CD4-positive, alpha-beta T cell treated with Interleukin-12 subunit alpha and Interleukin-12 subunit beta, for 1 hour (primary cell): ENCODE measurements around the gene MED31.
A peak's percentile ranks its signal among the peaks of the same experiment; 100 is the strongest.

Experiments used
- DNase-seq: peaks from one replicate; pipeline ENCODE4 v3.0.0-alpha.2; 2020

Gene MED31

GRCh38 chr17:6651919-6652452 is 581 bp upstream of the MED31 start:
- peak; percentile 55 for DNase-seq

- peak; percentile 32 for DNase-seq
These were observed 3.2 kb downstream of the MED31 start for GRCh38 chr17:6648181-6648580.

- DNase-seq, result no peak
These were observed 7.8 kb downstream of the MED31 start for GRCh38 chr17:6643451-6644125.

GRCh38 chr17:6642592-6642991 is 8.8 kb downstream of the MED31 start:
- DNase-seq, result no peak

- DNase-seq, result no peak
These were observed 10.1 kb downstream of the MED31 start for GRCh38 chr17:6641247-6641863.

GRCh38 chr17:6640536-6641246 is 10.7 kb downstream of the MED31 start, which contains the start of the genes KIAA0753 and TXNDC17:
TSS of gene KIAA0753 (minus strand) at chr17:6640711. CDS start at chr17:6635103, 5,608 bp downstream.
TSS of gene TXNDC17 (plus strand) at chr17:6641060. CDS start at chr17:6641083, 23 bp downstream.
- DNase-seq, result peak; percentile 91

GRCh38 chr17:6639586-6640535 is 11.5 kb downstream of the MED31 start:
- DNase-seq, result no peak

- DNase-seq, result no peak
These were observed 12.3 kb downstream of the MED31 start for GRCh38 chr17:6639014-6639585.

- no peak for DNase-seq
These were observed 13.1 kb downstream of the MED31 start for GRCh38 chr17:6638046-6638908.

- DNase-seq, result no peak
These were observed 14.0 kb downstream of the MED31 start for GRCh38 chr17:6637458-6637840.

GRCh38 chr17:6636616-6637457 is 14.6 kb downstream of the MED31 start:
- no peak for DNase-seq

- DNase-seq, result no peak
These were observed 15.3 kb downstream of the MED31 start for GRCh38 chr17:6636105-6636504.

GRCh38 chr17:6633263-6633662 is 18.1 kb downstream of the MED31 start:
- DNase-seq, result no peak

- DNase-seq, result no peak
These were observed 18.9 kb downstream of the MED31 start for GRCh38 chr17:6632530-6632929.

GRCh38 chr17:6630390-6630789 is 21.0 kb downstream of the MED31 start:
- no peak for DNase-seq

GRCh38 chr17:6627019-6627418 is 24.4 kb downstream of the MED31 start:
- no peak for DNase-seq

- no peak for DNase-seq
These were observed 24.8 kb downstream of the MED31 start for GRCh38 chr17:6626616-6627015.

- DNase-seq, result no peak
These were observed 27.5 kb downstream of the MED31 start for GRCh38 chr17:6623941-6624340.

GRCh38 chr17:6611231-6611630 is 40.2 kb downstream of the MED31 start:
- DNase-seq, result no peak

GRCh38 chr17:6610011-6610410 is 41.4 kb downstream of the MED31 start:
- DNase-seq, result no peak
